ENCODE measurements around the gene NLGN4X. TPM values are rescaled to one million over a fixed set of nuclear protein-coding genes. Genes with fewer than 3 reads are reported as not detected.

NLGN4X gene
- total RNA-seq, 1 donor from 2014 or later: 51.3 TPM

DNA sequence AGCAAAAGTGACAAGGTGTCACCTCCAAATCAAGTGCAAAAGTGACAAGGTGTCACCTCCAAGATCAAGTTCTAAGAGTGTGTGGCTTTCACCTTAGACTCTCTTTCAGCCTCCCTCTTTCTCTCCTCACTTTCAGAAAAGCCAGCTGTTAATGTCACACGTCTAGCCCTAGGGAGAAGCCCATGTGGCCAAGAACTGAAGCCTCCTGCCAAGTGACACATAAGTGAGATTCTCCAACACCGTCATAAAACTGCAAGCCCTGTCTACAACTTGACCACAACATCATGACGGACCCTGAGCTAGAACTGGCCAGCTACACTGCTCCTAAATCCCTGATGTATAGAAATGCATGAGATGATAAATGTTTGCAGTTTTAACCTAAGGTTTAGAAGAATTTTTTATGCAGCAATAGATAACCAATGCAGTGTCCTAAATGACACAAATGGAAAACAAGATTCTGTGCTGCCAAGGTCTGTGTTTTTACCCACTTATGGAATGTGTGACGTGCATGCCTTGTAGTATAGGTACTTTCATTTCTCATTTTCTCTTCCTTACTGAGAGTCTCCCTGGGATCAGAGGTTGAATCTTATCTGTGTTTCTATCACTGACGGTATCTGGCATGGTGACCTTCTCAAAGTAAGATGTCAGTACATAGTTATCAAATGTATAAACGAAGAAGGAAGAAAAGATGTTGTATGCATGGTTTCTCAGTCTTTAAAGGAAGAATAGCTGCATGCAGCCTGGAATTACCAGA lies 25.0 kb downstream of the NLGN4X start:
- H3K4me3 Mint-ChIP-seq (ENCODE audit: unreplicated experiment): no peak overlapping the region
- no peaks in the 10 kb centered on the region for H3K27me3 Mint-ChIP-seq (ENCODE audit: unreplicated experiment)
- H3K4me1 Mint-ChIP-seq (ENCODE audit: unreplicated experiment): no peaks in the 10 kb centered on the region
- no peak for DNase-seq (ENCODE audit: low spot score)
- H3K27ac Mint-ChIP-seq (ENCODE audit: unreplicated experiment): no peak overlapping the region
- TF ChIP-seq, protein P1, sequence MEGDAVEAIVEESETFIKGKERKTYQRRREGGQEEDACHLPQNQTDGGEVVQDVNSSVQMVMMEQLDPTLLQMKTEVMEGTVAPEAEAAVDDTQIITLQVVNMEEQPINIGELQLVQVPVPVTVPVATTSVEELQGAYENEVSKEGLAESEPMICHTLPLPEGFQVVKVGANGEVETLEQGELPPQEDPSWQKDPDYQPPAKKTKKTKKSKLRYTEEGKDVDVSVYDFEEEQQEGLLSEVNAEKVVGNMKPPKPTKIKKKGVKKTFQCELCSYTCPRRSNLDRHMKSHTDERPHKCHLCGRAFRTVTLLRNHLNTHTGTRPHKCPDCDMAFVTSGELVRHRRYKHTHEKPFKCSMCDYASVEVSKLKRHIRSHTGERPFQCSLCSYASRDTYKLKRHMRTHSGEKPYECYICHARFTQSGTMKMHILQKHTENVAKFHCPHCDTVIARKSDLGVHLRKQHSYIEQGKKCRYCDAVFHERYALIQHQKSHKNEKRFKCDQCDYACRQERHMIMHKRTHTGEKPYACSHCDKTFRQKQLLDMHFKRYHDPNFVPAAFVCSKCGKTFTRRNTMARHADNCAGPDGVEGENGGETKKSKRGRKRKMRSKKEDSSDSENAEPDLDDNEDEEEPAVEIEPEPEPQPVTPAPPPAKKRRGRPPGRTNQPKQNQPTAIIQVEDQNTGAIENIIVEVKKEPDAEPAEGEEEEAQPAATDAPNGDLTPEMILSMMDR (IDR thresholded peaks at IDR 0.05; ENCODE audit: unreplicated experiment): no peak
- H3K9me3 Mint-ChIP-seq (ENCODE audit: unreplicated experiment): no peaks in the 10 kb centered on the region
- no peaks in the 10 kb centered on the region for H3K36me3 Mint-ChIP-seq (ENCODE audit: low read depth, unreplicated experiment)

- H3K36me3 Mint-ChIP-seq (ENCODE audit: low read depth, unreplicated experiment): no peaks in the 10 kb centered on the region
These were observed 29.2 kb downstream of the NLGN4X start for GRCh38 chrX:6199486-6199885.

DNA sequence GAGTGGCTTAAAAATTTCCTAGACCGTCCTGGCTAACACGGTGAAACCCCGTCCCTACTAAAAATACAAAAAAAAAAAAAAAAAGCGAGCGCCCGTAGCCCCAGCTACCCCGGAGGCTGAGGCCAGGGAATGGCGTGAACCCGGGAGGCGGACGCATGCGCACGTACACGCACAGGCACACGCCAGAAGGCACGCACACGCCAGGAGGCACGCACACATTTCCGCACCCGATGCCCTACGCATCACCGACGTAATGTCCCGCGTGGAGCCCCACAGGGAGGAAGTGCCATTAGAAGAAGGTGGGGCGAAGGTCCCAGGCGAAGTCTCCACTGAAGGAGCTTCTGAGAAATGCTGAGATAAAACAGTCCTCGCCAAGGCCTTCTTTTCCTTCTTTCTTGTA lies 41.4 kb downstream of the NLGN4X start:
- no peaks in the 10 kb centered on the region for H3K36me3 Mint-ChIP-seq (ENCODE audit: low read depth, unreplicated experiment)
- DNase-seq (ENCODE audit: low spot score): no peak
- H3K27ac Mint-ChIP-seq (ENCODE audit: unreplicated experiment): no peak overlapping the region
- TF ChIP-seq, protein P1 (IDR thresholded peaks at IDR 0.05; ENCODE audit: unreplicated experiment): no peak
- H3K4me3 Mint-ChIP-seq (ENCODE audit: unreplicated experiment): no peak overlapping the region
- no peaks in the 10 kb centered on the region for H3K27me3 Mint-ChIP-seq (ENCODE audit: unreplicated experiment)
- no peaks in the 10 kb centered on the region for H3K9me3 Mint-ChIP-seq (ENCODE audit: unreplicated experiment)
- no peaks in the 10 kb centered on the region for H3K4me1 Mint-ChIP-seq (ENCODE audit: unreplicated experiment)

More at GRCh38 chrX:6199486-6199885, 29.2 kb downstream of the NLGN4X start:
- TF ChIP-seq, protein P1 (IDR thresholded peaks at IDR 0.05; ENCODE audit: unreplicated experiment): no peak
- Mint-ChIP-seq H3K9me3 (ENCODE audit: unreplicated experiment) (no peaks in the 10 kb centered on the region), H3K4me3 (ENCODE audit: unreplicated experiment) (no peak overlapping the region), H3K27me3 (ENCODE audit: unreplicated experiment) (no peaks in the 10 kb centered on the region), H3K4me1 (ENCODE audit: unreplicated experiment) (no peaks in the 10 kb centered on the region), H3K27ac (ENCODE audit: unreplicated experiment) (no peak overlapping the region)
- no peak for DNase-seq (ENCODE audit: low spot score)

DNA sequence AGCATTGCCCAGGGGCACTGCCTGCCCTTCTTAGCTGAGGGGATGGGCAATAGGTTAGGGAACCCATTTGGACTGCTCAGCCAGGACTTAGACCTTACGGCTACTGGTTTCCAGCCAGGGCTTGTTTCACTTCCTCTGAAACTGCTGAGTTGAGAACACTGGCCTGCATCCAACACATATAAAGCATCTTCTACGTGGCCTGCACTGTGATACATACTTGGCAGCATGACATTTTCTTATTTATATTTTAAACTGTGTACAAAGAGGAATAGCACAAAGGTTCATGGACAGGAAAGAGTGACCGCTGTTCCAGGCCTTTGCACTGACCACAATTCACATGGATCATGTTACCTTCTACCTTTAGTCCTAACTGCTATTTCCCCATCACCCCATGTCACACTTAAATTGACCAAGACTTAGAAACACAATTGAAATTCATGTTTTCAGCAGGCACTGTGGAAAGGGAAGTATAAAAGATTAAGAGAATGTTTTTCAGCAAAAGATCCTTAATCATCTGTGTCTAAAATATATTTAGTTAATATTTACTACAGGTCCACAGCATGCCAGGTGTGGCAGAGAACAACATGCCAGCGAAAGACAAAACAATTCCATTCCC lies 43.7 kb downstream of the NLGN4X start:
- no peaks in the 10 kb centered on the region for H3K9me3 Mint-ChIP-seq (ENCODE audit: unreplicated experiment)
- H3K36me3 Mint-ChIP-seq (ENCODE audit: low read depth, unreplicated experiment): no peaks in the 10 kb centered on the region
- H3K4me1 Mint-ChIP-seq (ENCODE audit: unreplicated experiment): no peaks in the 10 kb centered on the region
- no peak overlapping the region for H3K4me3 Mint-ChIP-seq (ENCODE audit: unreplicated experiment)
- TF ChIP-seq, protein P1 (IDR thresholded peaks at IDR 0.05; ENCODE audit: unreplicated experiment): no peak
- H3K27me3 Mint-ChIP-seq (ENCODE audit: unreplicated experiment): peaks cover 2% of the 10 kb centered on the region
- H3K27ac Mint-ChIP-seq (ENCODE audit: unreplicated experiment): no peak overlapping the region
- no peak for DNase-seq (ENCODE audit: low spot score)

GRCh38 chrX:6175914-6176313 lies 52.8 kb downstream of the NLGN4X start:
- TF ChIP-seq, protein P1 (IDR thresholded peaks at IDR 0.05; ENCODE audit: unreplicated experiment): no peak
- H3K36me3 Mint-ChIP-seq (ENCODE audit: low read depth, unreplicated experiment): peaks cover 5% of the 10 kb centered on the region
- H3K4me1 Mint-ChIP-seq (ENCODE audit: unreplicated experiment): no peaks in the 10 kb centered on the region
- no peaks in the 10 kb centered on the region for H3K27me3 Mint-ChIP-seq (ENCODE audit: unreplicated experiment)
- no peak overlapping the region for H3K4me3 Mint-ChIP-seq (ENCODE audit: unreplicated experiment)
- no peak overlapping the region for H3K27ac Mint-ChIP-seq (ENCODE audit: unreplicated experiment)
- no peaks in the 10 kb centered on the region for H3K9me3 Mint-ChIP-seq (ENCODE audit: unreplicated experiment)
- no peak for DNase-seq (ENCODE audit: low spot score)

Data from endothelial cell (in vitro differentiated cells).